Measurements from ENCODE around the gene SOX13.
"Not testable (repeated sequence)": the region's sequence is repeated elsewhere in the genome, so short reads cannot be mapped to it uniquely, and the experiment has no call there.

The SOX13 gene

GRCh38 chr1:204093421-204093717 is 20.5 kb downstream of the SOX13 start:
- DNase-seq (ENCODE audit: low read depth, low spot score): no peak
- H3K9ac ChIP-seq (ENCODE audit: insufficient read length, low read depth): no peak overlapping the region
- H3K4me3 ChIP-seq (ENCODE audit: insufficient read length, low read depth): no peak overlapping the region
- no peaks in the 10 kb centered on the region for H3K27me3 ChIP-seq (ENCODE audit: insufficient read depth, insufficient read length)
- no peak for TF ChIP-seq YY1 (IDR thresholded peaks at IDR 0.05; ENCODE audit: insufficient read depth, insufficient read length)
- no peak for TF ChIP-seq SUZ12 (IDR thresholded peaks at IDR 0.05; ENCODE audit: extremely low read depth, insufficient read depth, insufficient read length)
- no peak for TF ChIP-seq ZNF274 (IDR thresholded peaks at IDR 0.05; ENCODE audit: low read depth, low read length)
- H3K36me3 ChIP-seq (ENCODE audit: insufficient read depth, insufficient read length, low read length): no peaks in the 10 kb centered on the region
- no peaks in the 10 kb centered on the region for H3K9me3 ChIP-seq (ENCODE audit: insufficient read depth, low read length)
- H3K4me1 ChIP-seq (ENCODE audit: insufficient read depth, insufficient read length): peaks cover 43% of the 10 kb centered on the region

GRCh38 chr1:204093781-204094180 is 20.9 kb downstream of the SOX13 start:
- Histone ChIP-seq H3K9me3 (ENCODE audit: insufficient read depth, low read length) (no peaks in the 10 kb centered on the region), H3K27me3 (ENCODE audit: insufficient read depth, insufficient read length) (no peaks in the 10 kb centered on the region), H3K4me3 (ENCODE audit: insufficient read length, low read depth) (no peak overlapping the region), H3K4me1 (ENCODE audit: insufficient read depth, insufficient read length) (peaks cover 43% of the 10 kb centered on the region), H3K36me3 (ENCODE audit: insufficient read depth, insufficient read length, low read length) (no peaks in the 10 kb centered on the region), H3K9ac (ENCODE audit: insufficient read length, low read depth) (peak overlapping the region; percentile 13)
- no peak for DNase-seq (ENCODE audit: low read depth, low spot score)
- no peak for TF ChIP-seq ZNF274 (IDR thresholded peaks at IDR 0.05; ENCODE audit: low read depth, low read length)
- no peak for TF ChIP-seq SUZ12 (IDR thresholded peaks at IDR 0.05; ENCODE audit: extremely low read depth, insufficient read depth, insufficient read length)
- TF ChIP-seq YY1 (IDR thresholded peaks at IDR 0.05; ENCODE audit: insufficient read depth, insufficient read length): no peak

- no peaks in the 10 kb centered on the region for H3K9me3 ChIP-seq (ENCODE audit: insufficient read depth, low read length)
- no peaks in the 10 kb centered on the region for H3K27me3 ChIP-seq (ENCODE audit: insufficient read depth, insufficient read length)
- no peak for DNase-seq (ENCODE audit: low read depth, low spot score)
- no peak overlapping the region for H3K4me3 ChIP-seq (ENCODE audit: insufficient read length, low read depth)
- no peak overlapping the region for H3K9ac ChIP-seq (ENCODE audit: insufficient read length, low read depth)
- H3K4me1 ChIP-seq (ENCODE audit: insufficient read depth, insufficient read length): peaks cover 42% of the 10 kb centered on the region
- TF ChIP-seq YY1 (IDR thresholded peaks at IDR 0.05; ENCODE audit: insufficient read depth, insufficient read length) (no peak), ZNF274 (IDR thresholded peaks at IDR 0.05; ENCODE audit: low read depth, low read length) (no peak), SUZ12 (IDR thresholded peaks at IDR 0.05; ENCODE audit: extremely low read depth, insufficient read depth, insufficient read length) (no peak)
- no peaks in the 10 kb centered on the region for H3K36me3 ChIP-seq (ENCODE audit: insufficient read depth, insufficient read length, low read length)
These were observed 21.4 kb downstream of the SOX13 start for GRCh38 chr1:204094313-204094729.

- Histone ChIP-seq H3K4me3 (ENCODE audit: insufficient read length, low read depth) (no peak overlapping the region), H3K27me3 (ENCODE audit: insufficient read depth, insufficient read length) (no peaks in the 10 kb centered on the region), H3K4me1 (ENCODE audit: insufficient read depth, insufficient read length) (peaks cover 36% of the 10 kb centered on the region), H3K36me3 (ENCODE audit: insufficient read depth, insufficient read length, low read length) (no peaks in the 10 kb centered on the region), H3K9me3 (ENCODE audit: insufficient read depth, low read length) (no peaks in the 10 kb centered on the region), H3K9ac (ENCODE audit: insufficient read length, low read depth) (no peak overlapping the region)
- no peak for DNase-seq (ENCODE audit: low read depth, low spot score)
- TF ChIP-seq YY1 (IDR thresholded peaks at IDR 0.05; ENCODE audit: insufficient read depth, insufficient read length): no peak
These were observed 22.1 kb downstream of the SOX13 start for GRCh38 chr1:204094856-204095634.

GRCh38 chr1:204096931-204097330 is 24.0 kb downstream of the SOX13 start:
- Histone ChIP-seq H3K36me3 (ENCODE audit: insufficient read depth, insufficient read length, low read length) (no peaks in the 10 kb centered on the region), H3K9me3 (ENCODE audit: insufficient read depth, low read length) (no peaks in the 10 kb centered on the region), H3K4me1 (ENCODE audit: insufficient read depth, insufficient read length) (peaks cover 31% of the 10 kb centered on the region), H3K4me3 (ENCODE audit: insufficient read length, low read depth) (no peak overlapping the region), H3K9ac (ENCODE audit: insufficient read length, low read depth) (no peak overlapping the region), H3K27me3 (ENCODE audit: insufficient read depth, insufficient read length) (no peaks in the 10 kb centered on the region)
- TF ChIP-seq YY1 (IDR thresholded peaks at IDR 0.05; ENCODE audit: insufficient read depth, insufficient read length): no peak
- no peak for TF ChIP-seq SUZ12 (IDR thresholded peaks at IDR 0.05; ENCODE audit: extremely low read depth, insufficient read depth, insufficient read length)
- TF ChIP-seq ZNF274 (IDR thresholded peaks at IDR 0.05; ENCODE audit: low read depth, low read length): no peak
- DNase-seq (ENCODE audit: low read depth, low spot score): no peak

GRCh38 chr1:204098683-204099082 is 25.8 kb downstream of the SOX13 start:
- DNase-seq (ENCODE audit: low read depth, low spot score): no peak
- no peak overlapping the region for H3K9ac ChIP-seq (ENCODE audit: insufficient read length, low read depth)
- no peaks in the 10 kb centered on the region for H3K36me3 ChIP-seq (ENCODE audit: insufficient read depth, insufficient read length, low read length)
- no peaks in the 10 kb centered on the region for H3K27me3 ChIP-seq (ENCODE audit: insufficient read depth, insufficient read length)
- no peaks in the 10 kb centered on the region for H3K9me3 ChIP-seq (ENCODE audit: insufficient read depth, low read length)
- H3K4me3 ChIP-seq (ENCODE audit: insufficient read length, low read depth): no peak overlapping the region
- no peak for TF ChIP-seq YY1 (IDR thresholded peaks at IDR 0.05; ENCODE audit: insufficient read depth, insufficient read length)
- TF ChIP-seq SUZ12 (IDR thresholded peaks at IDR 0.05; ENCODE audit: extremely low read depth, insufficient read depth, insufficient read length): no peak
- TF ChIP-seq ZNF274 (IDR thresholded peaks at IDR 0.05; ENCODE audit: low read depth, low read length): no peak
- peaks cover 36% of the 10 kb centered on the region for H3K4me1 ChIP-seq (ENCODE audit: insufficient read depth, insufficient read length)

GRCh38 chr1:204099754-204100153 is 26.8 kb downstream of the SOX13 start:
- DNase-seq (ENCODE audit: low read depth, low spot score): not testable (repeated sequence)
- peaks cover 41% of the 10 kb centered on the region for H3K4me1 ChIP-seq (ENCODE audit: insufficient read depth, insufficient read length)

More at GRCh38 chr1:204099754-204100153, 26.8 kb downstream of the SOX13 start:
- not testable (repeated sequence) for H3K27me3 ChIP-seq (ENCODE audit: insufficient read depth, insufficient read length); H3K9me3 ChIP-seq (ENCODE audit: insufficient read depth, low read length); H3K4me3 ChIP-seq (ENCODE audit: insufficient read length, low read depth); H3K9ac ChIP-seq (ENCODE audit: insufficient read length, low read depth); H3K36me3 ChIP-seq (ENCODE audit: insufficient read depth, insufficient read length, low read length)
